ENCODE measurements around the gene CCDC158. TPM values are rescaled to one million over a fixed set of nuclear protein-coding genes. Genes with fewer than 3 reads are reported as not detected.

The CCDC158 gene
- total and polyA plus RNA-seq, 2 donors (not counting 1 experiment from before 2014, with no cell fraction given) = not detected

- H3K4me2 ChIP-seq (replicated peaks; ENCODE audit: low read depth, low read length, poor library complexity, severe bottlenecking) = no peak overlapping the region
- intact Hi-C loops (cut with micrococcal nuclease) = no loop called here
- WGBS (ENCODE audit: insufficient coverage) = 95% methylated on average over 3 of the region's 4 CpGs
- H3K9me3 ChIP-seq (ENCODE audit: control extremely low read depth in 1 of 3, control insufficient read depth in 2 of 3, insufficient read depth in 1 of 3, low read length in 2 of 3) = peaks cover 0 to 18% (median 0%) of the 10 kb centered on the region in 3 donors
- H3K79me2 ChIP-seq (ENCODE audit: control insufficient read depth, insufficient read depth, low read length) = no peaks in the 10 kb centered on the region
- TF ChIP-seq CTCF (IDR thresholded peaks at IDR 0.05) (no peak), EZH2 (IDR thresholded peaks at IDR 0.05; ENCODE audit: borderline replicate concordance, insufficient read depth, low read depth, low read length, poor library complexity, severe bottlenecking) (no peak)
- ATAC-seq (ENCODE audit: low read depth) (no peak), DNase-seq (no peak)
- peaks cover 0 to 8% (median 2%) of the 10 kb centered on the region in 4 experiments for H3K27me3 ChIP-seq (replicated peaks in 1 of 4; ENCODE audit: control extremely low read depth in 1 of 4, control insufficient read depth in 3 of 4, insufficient read depth in 4 of 4, low read length in 3 of 4)
- H3K27ac Mint-ChIP-seq = no peak overlapping the region
- ChIA-PET POLR2A (no interaction called here), CTCF (no interaction called here)
- H3K27me3 Mint-ChIP-seq = peaks cover 24% of the 10 kb centered on the region
- no peak overlapping the region for H3K4me3 Mint-ChIP-seq
- no peaks in the 10 kb centered on the region for H3K36me3 ChIP-seq (replicated peaks in 1 of 2; ENCODE audit: control extremely low read depth in 1 of 2, control insufficient read depth in 1 of 2, extremely low read depth in 1 of 2, insufficient read depth in 2 of 2, low read length in 1 of 2)
- H3K4me1 Mint-ChIP-seq = no peaks in the 10 kb centered on the region
- H3K9ac ChIP-seq (ENCODE audit: low read length) = no peak overlapping the region
- no peak overlapping the region for H3K4me3 ChIP-seq (ENCODE audit: control extremely low read depth in 1 of 5, extremely low read depth in 1 of 5, insufficient read depth in 1 of 5, low read depth in 2 of 5, low read length in 4 of 5)
- H3K4me1 ChIP-seq (ENCODE audit: control insufficient read depth in 2 of 2, insufficient read depth in 2 of 2, low read length in 2 of 2) = no peaks in the 10 kb centered on the region
- no peaks in the 10 kb centered on the region for H3K9me3 Mint-ChIP-seq (ENCODE audit: insufficient read depth)
- no peak overlapping the region for H2AFZ ChIP-seq (ENCODE audit: insufficient read depth, low read depth, low read length, poor library complexity, severe bottlenecking)
- H4K20me1 ChIP-seq (ENCODE audit: control insufficient read depth, insufficient read depth, low read length, poor library complexity, severe bottlenecking) = no peaks in the 10 kb centered on the region
- H3K27ac ChIP-seq (ENCODE audit: low read length in 2 of 2) = no peak overlapping the region
Observed at GRCh38 chr4:76384052-76384451, 36.9 kb downstream of the CCDC158 start.

GRCh38 chr4:76383001-76383400, 37.9 kb downstream of the CCDC158 start:
- TF ChIP-seq EZH2 (IDR thresholded peaks at IDR 0.05; ENCODE audit: borderline replicate concordance, insufficient read depth, low read depth, low read length, poor library complexity, severe bottlenecking) (no peak), CTCF (IDR thresholded peaks at IDR 0.05) (no peak)
- H3K27ac ChIP-seq (ENCODE audit: low read length in 2 of 2) = no peak overlapping the region
- intact Hi-C loops (cut with micrococcal nuclease) = no loop called here
- H4K20me1 ChIP-seq (ENCODE audit: control insufficient read depth, insufficient read depth, low read length, poor library complexity, severe bottlenecking) = no peaks in the 10 kb centered on the region
- H3K9me3 ChIP-seq (ENCODE audit: control extremely low read depth in 1 of 3, control insufficient read depth in 2 of 3, insufficient read depth in 1 of 3, low read length in 2 of 3) = peaks cover 0 to 11% (median 0%) of the 10 kb centered on the region in 3 donors
- H2AFZ ChIP-seq (ENCODE audit: insufficient read depth, low read depth, low read length, poor library complexity, severe bottlenecking) = no peak overlapping the region
- 73% methylated on average over 1 of the region's 2 CpGs for WGBS (ENCODE audit: insufficient coverage)
- Mint-ChIP-seq H3K4me1 (no peaks in the 10 kb centered on the region), H3K27ac (no peak overlapping the region), H3K27me3 (peaks cover 21% of the 10 kb centered on the region), H3K9me3 (ENCODE audit: insufficient read depth) (no peaks in the 10 kb centered on the region), H3K4me3 (no peak overlapping the region)
- H3K36me3 ChIP-seq (replicated peaks in 1 of 2; ENCODE audit: control extremely low read depth in 1 of 2, control insufficient read depth in 1 of 2, extremely low read depth in 1 of 2, insufficient read depth in 2 of 2, low read length in 1 of 2) = no peaks in the 10 kb centered on the region
- no peak for DNase-seq
- ATAC-seq (ENCODE audit: low read depth) = no peak
- H3K27me3 ChIP-seq (replicated peaks in 1 of 4; ENCODE audit: control extremely low read depth in 1 of 4, control insufficient read depth in 3 of 4, insufficient read depth in 4 of 4, low read length in 3 of 4) = peaks cover 0 to 3% (median under 1%) of the 10 kb centered on the region in 4 experiments
- no peaks in the 10 kb centered on the region for H3K4me1 ChIP-seq (ENCODE audit: control insufficient read depth in 2 of 2, insufficient read depth in 2 of 2, low read length in 2 of 2)
- H3K4me2 ChIP-seq (replicated peaks; ENCODE audit: low read depth, low read length, poor library complexity, severe bottlenecking) = no peak overlapping the region
- ChIA-PET CTCF (no interaction called here), POLR2A (no interaction called here)
- no peaks in the 10 kb centered on the region for H3K79me2 ChIP-seq (ENCODE audit: control insufficient read depth, insufficient read depth, low read length)
- H3K9ac ChIP-seq (ENCODE audit: low read length) = no peak overlapping the region
- H3K4me3 ChIP-seq (ENCODE audit: control extremely low read depth in 1 of 5, extremely low read depth in 1 of 5, insufficient read depth in 1 of 5, low read depth in 2 of 5, low read length in 4 of 5) = no peak overlapping the region

All from B cell (primary cell).